Vagina (tissue), 2 donors: Measurements from ENCODE around the gene HPGDS.

Experiments used
- POLR2A ChIP-seq, 2 donors: fragments of 450-650 bp; IDR thresholded peaks; one replicate each; pipeline ENCODE4 v1.6.1; 2017; ENCODE audit warnings: antibody characterized with exemption in 2 of 2, mild to moderate bottlenecking in 2 of 2, moderate library complexity in 2 of 2
- TF ChIP-seq, protein P1 (sequence below), 3 experiments: fragments of 450-650 bp in 2 of 3; fragments of 200-600 bp in 1 of 3; sonication (generic) in 1 of 3; IDR thresholded peaks; one replicate each; pipeline ENCODE4 v1.5.1; 2017 to 2019; ENCODE audit warnings: antibody characterized with exemption in 3 of 3, mild to moderate bottlenecking in 2 of 3, moderate library complexity in 2 of 3

DNA sequence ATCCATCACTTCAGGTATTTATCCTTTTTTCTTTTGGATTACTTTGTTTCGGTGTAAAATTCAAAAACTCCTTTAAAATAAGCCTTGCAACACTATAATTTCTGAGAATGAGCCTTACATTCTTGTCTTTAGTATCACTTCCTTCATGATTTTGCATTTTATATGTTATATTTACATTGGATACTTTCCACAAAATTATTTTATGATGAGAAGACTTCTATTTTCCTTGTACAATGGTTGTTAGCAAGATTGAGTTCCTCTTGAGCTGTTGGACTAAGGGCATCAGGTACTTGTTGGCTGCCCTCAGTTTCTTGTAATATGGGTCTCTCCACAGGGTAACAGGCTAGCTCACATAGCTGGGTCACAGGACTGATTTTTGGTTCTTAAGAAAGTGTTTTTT lies 22.7 kb upstream of the HPGDS start:
- no peak for TF ChIP-seq POLR2A (IDR thresholded peaks at IDR 0.05)
- TF ChIP-seq, protein P1, sequence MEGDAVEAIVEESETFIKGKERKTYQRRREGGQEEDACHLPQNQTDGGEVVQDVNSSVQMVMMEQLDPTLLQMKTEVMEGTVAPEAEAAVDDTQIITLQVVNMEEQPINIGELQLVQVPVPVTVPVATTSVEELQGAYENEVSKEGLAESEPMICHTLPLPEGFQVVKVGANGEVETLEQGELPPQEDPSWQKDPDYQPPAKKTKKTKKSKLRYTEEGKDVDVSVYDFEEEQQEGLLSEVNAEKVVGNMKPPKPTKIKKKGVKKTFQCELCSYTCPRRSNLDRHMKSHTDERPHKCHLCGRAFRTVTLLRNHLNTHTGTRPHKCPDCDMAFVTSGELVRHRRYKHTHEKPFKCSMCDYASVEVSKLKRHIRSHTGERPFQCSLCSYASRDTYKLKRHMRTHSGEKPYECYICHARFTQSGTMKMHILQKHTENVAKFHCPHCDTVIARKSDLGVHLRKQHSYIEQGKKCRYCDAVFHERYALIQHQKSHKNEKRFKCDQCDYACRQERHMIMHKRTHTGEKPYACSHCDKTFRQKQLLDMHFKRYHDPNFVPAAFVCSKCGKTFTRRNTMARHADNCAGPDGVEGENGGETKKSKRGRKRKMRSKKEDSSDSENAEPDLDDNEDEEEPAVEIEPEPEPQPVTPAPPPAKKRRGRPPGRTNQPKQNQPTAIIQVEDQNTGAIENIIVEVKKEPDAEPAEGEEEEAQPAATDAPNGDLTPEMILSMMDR (IDR thresholded peaks at IDR 0.05) = no peak
